ENCODE results near the gene CABP4.

The CABP4 gene

DNA sequence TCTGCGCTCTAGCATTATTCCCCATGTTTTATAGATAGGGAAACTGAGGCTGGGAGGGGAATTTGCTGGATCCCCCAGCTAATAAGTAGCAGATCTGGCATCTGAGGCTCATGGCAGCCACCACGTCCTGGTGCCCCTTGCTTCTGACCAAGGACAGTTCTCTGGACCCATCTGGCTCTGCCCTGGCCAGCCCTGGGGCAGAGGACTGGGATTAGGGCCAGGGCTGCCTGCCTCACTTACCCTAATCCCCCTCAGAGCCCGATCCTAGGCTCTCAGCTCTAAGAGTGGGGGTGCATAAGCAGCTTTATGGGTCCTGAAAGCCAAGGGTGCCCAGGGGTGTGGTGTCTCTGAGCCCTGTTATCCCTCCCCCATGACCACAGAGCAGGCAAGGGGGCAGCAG, at the start of gene CABP4:
Gene CABP4, plus strand, starts transcription at position 301 of the 400 bp plus-strand sequence. Its CDS starts 70 bp downstream, at position 371.
- DNase-seq (ENCODE audit: low spot score): no peak

DNA sequence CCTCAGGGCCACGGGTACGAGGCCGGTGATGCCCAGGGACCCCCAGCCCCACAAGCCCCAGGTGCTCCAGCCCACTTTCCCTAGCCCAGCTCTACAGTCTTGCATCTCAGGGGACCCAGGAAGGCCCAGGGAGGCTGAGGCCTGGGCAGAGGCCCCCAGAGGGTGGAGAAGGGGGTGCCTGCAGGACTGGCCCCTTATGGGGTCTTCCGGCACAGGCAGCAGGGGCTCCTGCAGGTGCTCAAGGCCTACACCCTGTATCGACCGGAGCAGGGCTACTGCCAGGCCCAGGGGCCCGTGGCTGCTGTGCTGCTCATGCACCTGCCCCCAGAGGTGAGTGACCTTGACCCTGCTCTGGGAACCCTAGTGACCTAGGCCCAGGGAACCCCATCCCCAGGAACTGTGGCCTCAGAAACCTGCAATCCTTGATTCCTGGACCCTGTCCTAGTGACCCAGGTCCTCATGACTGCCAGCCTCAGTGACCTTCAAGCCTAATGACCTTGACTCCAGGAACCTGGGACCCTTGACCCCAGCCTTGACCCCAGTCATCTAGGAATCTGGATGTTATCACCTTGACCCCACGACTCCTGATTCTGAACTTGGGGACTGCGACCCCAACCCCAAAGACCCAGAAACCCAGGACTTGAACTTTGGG, 49.3 kb upstream of the CABP4 start:
- DNase-seq (ENCODE audit: low spot score): no peak

GRCh38 chr11:67406420-67406968, 48.7 kb upstream of the CABP4 start:
- DNase-seq (ENCODE audit: low spot score): no peak

DNA sequence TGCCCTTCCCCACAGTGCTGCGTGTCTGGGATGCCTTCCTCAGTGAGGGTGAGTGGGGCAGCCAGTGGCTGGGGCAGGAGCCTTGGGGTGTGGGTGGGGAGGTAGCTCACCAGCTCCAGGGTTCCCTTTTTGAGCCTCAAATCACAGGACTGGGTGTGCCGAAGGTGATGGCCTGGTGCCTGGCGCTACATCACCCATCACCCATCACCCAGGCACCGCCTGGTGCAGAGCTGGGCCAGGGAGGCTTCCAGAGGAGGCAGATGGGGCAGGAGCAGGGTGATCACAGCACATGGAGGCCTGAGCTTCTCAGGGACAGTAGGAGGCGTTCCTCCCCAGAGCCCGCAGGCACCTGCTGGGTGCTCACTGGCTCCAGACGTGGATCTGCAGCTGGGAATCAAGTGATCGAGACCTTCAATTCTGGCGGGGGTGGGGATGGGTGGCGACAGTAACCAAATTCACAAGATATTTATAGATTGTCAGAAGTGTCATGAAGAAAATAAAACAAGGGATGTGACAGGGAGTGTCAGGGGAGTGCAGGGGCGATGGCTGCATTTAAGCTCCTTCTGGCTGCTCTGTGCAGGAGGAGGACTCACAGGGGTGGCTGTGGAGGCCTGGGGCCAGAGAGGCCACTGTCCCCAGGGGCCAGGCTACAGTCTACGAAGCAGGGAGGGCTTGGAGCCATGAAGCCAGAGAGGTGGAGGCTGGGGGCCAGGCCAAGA, 48.0 kb upstream of the CABP4 start:
- DNase-seq (ENCODE audit: low spot score): no peak

GRCh38 chr11:67407688-67408163, 47.4 kb upstream of the CABP4 start:
- no peak for DNase-seq (ENCODE audit: low spot score)

DNA sequence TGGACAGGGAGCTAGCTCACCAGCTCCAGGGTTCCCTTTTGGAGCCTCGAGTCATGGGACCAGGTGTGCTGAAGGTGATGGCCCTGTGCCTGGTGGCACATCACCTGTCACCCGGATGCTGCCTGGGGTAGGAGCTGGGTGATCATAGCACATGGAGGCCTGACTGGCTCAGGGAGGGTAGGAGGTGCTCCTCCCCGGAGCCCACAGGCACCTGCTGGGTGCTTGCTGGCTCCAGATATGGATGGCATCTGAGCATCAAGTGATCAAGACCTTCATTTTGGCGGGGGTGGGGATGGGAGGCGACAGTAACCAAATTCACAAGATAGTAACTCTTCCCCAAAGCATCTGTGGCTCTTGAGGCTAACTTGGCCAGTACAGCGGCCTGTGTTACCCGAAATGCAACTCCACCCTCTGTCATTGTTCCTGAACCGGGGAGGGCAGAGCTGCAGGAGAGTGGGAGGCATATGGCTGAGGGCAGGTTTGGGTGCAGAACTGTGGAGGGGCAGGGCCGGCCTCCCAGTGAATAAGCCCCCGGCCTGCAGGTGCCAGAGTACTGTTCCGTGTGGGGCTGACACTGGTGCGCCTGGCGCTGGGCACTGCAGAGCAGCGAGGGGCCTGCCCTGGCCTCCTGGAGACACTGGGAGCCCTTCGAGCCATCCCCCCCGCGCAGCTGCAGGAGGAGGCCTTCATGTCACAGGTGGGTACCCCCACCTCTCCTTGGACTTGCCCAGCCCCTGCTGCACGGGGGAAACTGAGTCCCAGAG, 46.5 kb upstream of the CABP4 start:
- no peak for DNase-seq (ENCODE audit: low spot score)

DNA sequence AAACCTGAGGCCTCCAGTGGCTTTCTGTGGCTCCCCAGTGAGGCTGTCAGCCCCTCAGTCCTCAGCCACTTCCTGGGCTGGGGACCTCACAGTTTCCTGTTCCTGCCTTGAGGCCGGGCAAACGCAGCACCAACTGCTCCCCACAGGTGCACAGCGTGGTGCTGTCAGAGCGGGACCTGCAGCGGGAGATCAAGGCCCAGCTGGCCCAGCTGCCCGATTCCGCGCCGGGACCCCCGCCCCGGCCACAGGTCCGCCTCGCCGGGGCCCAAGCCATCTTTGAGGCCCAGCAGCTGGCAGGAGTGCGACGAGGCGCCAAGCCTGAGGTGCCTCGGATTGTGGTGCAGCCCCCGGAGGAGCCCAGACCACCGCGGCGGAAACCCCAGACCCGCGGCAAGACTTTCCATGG, 45.9 kb upstream of the CABP4 start:
- DNase-seq (ENCODE audit: low spot score): no peak

DNA sequence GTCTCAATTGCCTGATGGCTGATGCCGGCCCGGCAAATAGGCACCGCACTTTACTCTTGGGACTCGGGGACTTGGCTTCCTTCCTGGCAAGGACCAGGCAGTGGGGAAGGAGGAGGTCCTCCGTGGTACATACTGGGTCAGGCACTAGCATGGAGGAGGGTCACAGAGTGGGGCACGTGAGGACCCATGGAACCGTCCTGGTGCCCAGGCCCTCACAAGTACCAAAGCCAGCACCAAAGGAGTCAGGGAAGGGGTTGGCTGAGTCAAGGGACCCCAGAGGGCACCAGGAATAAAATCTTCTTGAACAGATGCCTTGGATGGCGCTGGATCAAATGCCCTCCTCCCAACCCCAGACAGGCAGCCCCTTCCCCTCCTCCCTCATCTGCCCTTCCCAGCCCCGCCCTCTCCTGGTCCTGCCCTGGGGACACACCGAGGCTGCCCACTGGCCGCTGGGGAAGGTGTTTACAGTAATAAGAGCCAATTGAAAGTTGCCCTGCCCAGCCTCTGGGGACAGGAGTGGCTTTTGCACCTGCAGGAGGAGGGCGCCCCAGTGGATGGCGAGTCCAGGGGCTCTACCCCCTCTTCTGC, 45.3 kb upstream of the CABP4 start:
- no peak for DNase-seq (ENCODE audit: low spot score)

- no peak for DNase-seq (ENCODE audit: low spot score)
These were observed 44.8 kb upstream of the CABP4 start for GRCh38 chr11:67410369-67410831.

DNA sequence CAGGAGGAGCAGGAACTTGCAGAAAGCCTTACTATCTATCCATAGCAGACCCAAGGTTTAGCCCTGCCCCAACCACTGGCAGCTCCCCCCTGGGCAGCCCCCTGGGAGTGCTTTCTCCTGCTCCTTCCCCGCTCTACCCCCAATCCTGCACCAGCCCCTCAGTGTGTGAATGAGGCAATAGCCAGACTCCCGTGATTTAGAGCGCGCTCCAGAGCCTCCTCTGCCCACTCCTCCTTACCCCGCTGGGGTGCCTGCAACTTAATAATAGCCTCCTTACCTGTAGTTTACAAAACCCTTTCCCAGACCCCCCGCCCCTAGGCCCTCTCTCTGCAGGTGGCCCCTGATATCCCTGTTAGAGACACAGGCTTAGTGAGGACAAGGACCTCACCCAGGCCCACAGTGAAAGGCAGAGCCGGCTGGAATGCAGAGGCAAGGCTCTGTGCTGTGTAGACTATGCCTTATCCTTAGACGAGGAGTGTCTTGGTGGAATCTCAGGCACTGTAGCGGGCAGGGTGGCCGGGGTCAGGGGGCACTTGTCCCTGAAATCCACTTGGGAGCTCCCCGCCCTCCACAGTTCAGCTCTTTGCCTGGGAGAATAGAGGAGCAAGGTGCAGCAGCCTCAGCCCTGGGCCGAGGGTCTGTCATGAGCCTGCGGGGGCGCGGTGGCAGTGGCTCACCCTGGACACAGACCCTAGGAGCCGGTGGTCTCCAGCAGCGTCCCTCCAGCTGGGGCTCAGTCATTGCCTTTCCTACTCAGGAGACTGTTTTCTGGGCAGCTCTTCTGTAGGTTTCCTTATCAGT, 44.0 kb upstream of the CABP4 start:
- DNase-seq (ENCODE audit: low spot score): no peak

- no peak for DNase-seq (ENCODE audit: low spot score)
These were observed 43.4 kb upstream of the CABP4 start for GRCh38 chr11:67411785-67412152.

GRCh38 chr11:67412495-67413179, 42.5 kb upstream of the CABP4 start:
- no peak for DNase-seq (ENCODE audit: low spot score)

GRCh38 chr11:67413266-67413849, 41.8 kb upstream of the CABP4 start:
- DNase-seq (ENCODE audit: low spot score): no peak

- DNase-seq (ENCODE audit: low spot score): no peak
These were observed 39.5 kb upstream of the CABP4 start, which contains the start of gene CARNS1 for GRCh38 chr11:67415501-67416304. Gene CARNS1 (plus strand): TSS chr11:67415678. CDS start chr11:67416200, 522 bp downstream.

DNA sequence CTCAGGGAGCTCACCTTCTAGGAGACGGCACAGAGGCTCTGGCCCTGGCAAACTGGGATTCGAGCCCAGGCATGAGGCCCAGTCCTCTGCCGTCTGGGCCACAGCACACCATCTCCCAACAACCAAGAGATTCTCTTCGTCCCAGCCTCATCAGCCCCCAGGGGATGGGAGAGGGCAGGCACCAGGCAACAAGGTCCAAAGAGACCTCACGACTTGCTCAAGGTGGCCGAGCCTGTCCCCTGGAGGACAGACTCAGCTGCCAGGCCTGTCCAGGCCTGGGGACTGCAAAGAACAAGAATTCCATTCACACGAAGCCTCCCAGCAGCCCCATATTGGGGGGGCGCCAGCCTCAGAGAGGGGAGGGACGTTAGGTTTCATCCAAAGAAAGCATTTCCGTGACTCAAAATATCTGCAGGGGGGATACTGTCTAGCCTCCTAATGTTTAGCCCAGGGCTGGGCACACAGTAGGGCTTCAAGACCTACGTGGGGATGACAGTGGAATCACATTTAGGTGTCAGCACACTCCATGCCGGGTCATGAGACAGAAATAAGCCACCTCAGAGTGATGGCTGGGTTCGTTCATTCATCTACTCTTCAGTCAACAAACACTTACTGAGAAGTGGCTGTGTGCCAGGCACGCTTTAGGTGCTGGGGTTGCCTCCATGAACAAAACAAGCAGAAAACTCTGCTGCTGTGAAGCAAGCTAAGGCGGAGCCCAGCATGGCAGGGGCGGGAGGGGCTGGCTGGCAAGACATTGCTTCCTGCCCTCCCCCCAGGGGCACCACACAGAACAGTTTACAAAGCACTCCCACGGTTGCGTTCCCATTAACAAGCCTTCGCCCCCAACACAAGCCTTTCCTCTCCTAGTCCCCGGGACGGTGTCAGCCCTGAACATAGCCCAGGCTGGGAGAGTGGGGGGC, 38.5 kb upstream of the CABP4 start:
- DNase-seq (ENCODE audit: low spot score): no peak

- DNase-seq (ENCODE audit: low spot score): no peak
These were observed 37.7 kb upstream of the CABP4 start for GRCh38 chr11:67417425-67417824.

DNA sequence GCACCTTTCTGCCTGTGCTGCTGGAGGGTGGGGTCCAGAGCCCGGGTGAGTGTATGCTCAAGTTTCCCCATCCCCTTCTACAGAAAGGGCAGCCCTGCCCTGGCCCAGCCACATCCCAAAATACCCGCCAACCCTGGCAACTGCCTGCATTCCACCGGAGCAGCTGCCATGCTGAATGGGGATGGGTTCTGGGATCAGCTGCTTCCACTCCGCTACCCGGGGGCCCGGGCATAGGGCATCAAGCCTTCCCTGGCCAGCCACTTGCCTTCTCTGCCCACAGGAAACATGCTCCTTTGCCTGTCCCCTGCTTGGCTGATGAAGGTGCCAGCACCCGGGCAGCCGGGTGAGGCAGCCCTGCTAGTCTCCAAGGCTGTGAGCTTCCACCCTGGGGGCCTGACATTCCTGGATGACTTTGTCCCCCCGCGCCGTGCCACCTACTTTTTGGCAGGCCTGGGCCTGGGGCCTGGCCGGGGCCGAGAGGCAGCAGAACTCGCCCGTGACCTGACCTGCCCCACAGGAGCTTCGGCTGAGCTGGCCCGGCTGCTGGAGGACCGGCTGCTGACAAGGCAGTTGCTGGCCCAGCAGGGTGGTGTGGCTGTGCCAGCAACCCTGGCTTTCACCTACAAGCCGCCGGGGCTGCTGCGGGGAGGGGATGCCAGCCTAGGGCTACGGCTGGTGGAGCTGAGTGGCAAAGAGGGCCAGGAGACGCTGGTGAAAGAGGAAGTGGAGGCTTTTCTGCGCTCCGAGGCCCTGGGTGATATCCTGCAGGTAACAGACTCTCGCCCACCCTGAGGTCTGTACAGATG, 36.5 kb upstream of the CABP4 start:
- no peak for DNase-seq (ENCODE audit: low spot score)

Measured in AG20443 (cell line).